ENCODE data around the gene MYMX.
A peak's percentile ranks its signal among the peaks of the same experiment; 100 is the strongest.
"Not testable (repeated sequence)": the region's sequence is repeated elsewhere in the genome, so short reads cannot be mapped to it uniquely, and the experiment has no call there.

The MYMX gene

DNA sequence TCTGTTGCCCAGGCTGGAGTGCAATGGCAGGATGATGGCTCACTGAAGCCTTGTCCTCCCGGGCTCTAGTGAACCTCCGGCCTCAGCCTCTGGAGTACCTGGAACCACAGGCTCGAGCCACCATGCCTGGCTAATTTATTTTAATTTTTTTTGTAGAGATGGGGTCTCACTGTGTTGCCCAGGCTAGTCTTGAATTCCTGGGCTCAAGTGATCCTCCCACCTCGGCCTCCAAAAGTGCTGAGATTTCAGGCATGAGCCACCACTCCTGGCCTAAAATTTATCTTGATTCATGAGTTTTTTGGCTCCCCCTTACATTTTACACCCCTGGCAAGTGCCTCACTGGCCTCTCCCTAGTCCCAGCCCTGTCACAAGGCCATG, 4.2 kb downstream of the MYMX start:
- no peak for DNase-seq

- peak; percentile 66 for DNase-seq
Measured at GRCh38 chr6:44221291-44221960, 4.7 kb downstream of the MYMX start.

DNA sequence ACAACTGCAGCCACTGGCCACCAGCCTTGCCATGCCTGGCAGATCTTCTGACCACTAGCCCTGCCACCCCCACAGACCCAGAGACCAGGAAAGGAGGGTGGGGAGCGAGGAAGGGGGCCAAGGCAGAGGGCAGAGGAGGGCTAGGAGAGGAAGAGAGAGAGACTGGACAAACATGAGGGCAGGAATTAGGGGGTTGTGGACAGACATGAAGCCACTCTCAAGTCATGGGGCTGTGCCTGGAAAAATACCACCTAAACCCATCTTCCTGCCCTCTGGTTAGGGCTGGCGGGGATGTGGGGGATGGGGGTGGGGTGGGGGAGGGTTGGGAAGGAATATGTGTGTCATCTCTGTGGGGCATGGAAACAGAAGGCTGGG, 5.2 kb downstream of the MYMX start:
- no peak for DNase-seq

DNA sequence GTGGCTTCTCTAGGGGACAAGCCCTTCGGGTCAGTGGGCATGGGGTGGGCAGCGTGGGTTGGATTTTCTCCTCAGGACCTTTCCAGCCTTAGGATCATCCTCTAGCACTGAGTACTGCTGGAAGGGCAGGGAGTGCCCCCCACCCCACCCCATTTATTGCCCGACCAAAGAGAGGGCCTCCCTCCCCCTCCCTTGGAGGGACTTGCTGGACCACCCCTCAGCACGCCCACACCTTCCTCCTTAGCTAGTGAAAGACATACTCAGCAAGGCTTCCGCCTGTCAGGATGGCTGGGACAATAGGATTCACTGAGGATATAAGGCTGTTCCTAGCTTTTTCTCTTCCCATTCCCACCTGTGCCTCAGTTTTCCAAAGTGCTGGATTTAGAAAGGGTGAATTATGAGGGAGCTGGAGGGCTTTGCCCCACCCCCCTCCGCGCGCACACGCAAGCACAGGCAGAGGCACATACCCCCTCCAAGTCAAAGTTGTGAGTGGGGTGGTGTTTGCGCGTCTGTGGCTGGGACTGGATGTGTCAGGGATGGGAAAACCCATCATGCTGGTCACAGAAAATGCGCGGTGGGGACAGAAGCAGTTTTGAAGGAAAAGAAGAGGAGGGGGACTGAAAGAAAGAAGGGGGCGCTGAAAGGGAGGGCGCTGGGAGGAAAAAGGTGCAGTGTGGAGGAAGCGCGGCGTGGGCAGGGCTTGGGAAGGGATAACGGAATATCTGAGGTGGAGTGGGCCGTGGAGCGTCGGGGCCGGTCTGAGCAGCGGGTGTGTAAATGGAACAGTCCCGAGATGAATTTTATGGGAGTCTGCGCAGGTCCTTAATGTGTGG, 6.0 kb downstream of the MYMX start:
- DNase-seq = no peak

GRCh38 chr6:44223319-44224028, 6.7 kb downstream of the MYMX start, which contains the start of gene SLC29A1:
Gene SLC29A1, plus strand, starts transcription at chr6:44223595. Its CDS starts 3,719 bp downstream, at chr6:44227314.
- DNase-seq = peak; percentile 44

DNA sequence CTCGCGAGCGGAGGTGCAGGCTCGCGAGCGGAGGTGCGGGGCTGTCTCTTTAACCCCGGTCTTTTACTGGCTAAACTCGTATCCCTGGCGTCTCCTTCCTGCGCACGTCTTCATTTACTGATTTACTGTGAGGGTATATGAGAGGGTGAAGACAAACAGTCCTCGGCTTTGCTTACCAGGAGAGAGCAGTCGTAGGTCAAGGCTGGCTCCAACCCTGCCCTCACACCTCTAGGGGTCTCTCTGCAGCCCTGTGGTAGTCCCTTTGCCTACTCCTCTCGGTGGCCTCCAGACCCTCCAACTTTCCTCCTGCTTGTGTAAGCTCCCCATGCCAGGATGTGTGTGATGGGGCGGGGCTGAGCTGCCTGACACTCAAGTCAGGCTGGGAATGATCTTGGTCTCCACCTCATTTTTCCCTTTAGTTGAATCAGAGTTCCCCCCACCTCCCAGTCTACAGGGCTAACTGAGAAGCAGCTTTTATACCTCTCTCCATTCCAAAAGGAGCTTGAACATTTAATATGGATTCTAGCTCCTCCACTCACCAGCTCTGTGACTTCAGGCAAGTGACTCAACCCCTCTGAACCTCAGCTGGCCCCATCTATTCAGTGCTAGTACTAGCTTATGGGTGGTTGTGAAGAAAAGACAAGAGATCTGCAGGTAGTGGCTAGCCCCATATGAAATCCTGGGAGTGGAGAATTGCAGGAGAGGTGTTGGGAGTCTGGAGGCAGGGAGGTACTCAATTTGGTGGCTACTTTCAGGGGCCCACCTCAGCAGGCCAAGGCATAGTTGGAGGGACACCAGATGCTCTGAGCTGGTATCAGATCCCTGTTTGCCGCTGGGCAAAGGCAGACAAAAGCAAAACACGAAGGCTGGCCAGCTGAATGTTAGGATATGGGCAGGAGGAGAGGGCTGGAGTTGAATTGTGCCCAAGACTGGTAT, 7.6 kb downstream of the MYMX start:
- DNase-seq = no peak

DNA sequence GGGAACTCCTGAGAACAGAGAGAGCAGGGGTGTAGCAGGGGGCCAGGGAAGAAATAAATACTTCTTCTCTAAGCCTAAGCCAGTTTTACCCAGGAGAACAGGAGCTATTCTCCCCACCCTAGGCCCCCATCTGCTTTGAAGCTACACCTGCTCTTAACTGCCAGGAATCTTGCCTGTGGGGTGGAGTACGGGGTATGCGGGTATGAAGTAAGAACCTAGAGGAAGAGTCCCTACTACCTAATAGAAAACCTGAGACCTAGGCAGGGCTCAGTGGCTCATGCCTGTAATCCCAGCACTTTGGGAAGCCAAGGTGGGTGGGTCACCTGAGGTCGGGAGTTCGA, 8.2 kb downstream of the MYMX start:
- DNase-seq = no peak

GRCh38 chr6:44225579-44226325, 9.0 kb downstream of the MYMX start:
- no peak for DNase-seq

GRCh38 chr6:44226368-44227147, 9.8 kb downstream of the MYMX start:
- DNase-seq = no peak

GRCh38 chr6:44227148-44227793, 10.5 kb downstream of the MYMX start:
- DNase-seq = no peak

DNA sequence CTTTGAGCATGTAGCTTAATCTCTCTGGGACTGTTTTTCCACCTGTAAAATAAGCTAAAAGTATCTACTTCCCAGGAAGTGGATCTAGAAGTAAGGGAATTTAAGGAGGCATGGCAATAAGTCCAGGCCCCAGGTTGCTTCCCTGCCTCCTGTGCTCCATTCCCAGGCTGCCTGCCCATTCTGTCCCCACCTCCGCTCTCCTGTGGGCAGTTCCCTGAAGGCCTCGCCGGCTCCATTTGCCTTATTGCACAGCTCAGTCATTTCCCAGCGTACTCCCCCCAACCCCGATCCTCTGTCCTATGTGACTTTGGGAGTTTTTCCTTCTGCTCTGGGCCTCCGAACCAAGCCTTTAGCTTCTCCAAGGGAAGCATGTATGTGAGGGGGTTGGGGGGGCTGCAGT, 11.3 kb downstream of the MYMX start:
- no peak for DNase-seq

- DNase-seq = no peak
Measured at GRCh38 chr6:44228433-44228832, 11.7 kb downstream of the MYMX start.

DNA sequence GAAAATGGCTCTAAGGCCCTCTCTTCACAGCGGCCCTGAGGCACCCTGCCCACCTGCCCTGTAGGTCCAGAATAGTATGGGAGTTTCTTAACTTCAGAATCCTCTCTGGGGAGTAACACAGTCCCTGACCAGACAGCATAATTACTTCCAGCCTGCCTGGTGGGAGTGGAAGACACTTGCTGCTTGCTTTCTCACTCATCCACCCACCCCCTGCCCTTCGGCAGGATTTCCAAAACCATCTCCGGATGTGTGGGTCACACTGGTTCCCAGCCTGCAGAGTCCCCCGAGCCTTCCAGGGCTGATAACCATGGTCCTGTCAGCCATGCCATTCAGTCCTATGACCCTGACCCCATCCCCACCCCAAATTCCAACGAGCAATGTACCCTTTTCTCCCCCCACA, 12.1 kb downstream of the MYMX start:
- DNase-seq = no peak

GRCh38 chr6:44229376-44230033, 12.8 kb downstream of the MYMX start:
- no peak for DNase-seq

- DNase-seq = no peak
Measured at GRCh38 chr6:44230034-44230675, 13.4 kb downstream of the MYMX start.

DNA sequence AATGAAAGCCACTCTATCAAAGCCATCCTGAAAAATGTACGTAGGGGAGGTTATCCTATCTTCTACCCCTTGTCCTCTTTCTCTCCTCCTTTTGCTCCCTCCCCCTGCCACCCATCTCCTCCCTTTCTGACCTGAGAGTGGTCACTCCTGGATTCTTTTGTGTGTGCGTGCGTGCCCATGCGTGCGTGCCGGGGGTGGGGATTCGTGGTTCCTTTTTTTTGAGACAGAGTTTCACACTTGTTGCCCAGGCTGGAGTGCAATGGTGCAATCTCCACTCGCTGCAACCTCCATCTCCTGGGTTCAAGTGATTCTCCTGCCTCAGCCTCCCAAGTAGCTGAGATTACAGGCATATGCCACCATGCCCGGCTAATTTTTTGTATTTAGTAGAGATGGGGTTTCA, 14.7 kb downstream of the MYMX start:
- not testable (repeated sequence) for DNase-seq

DNA sequence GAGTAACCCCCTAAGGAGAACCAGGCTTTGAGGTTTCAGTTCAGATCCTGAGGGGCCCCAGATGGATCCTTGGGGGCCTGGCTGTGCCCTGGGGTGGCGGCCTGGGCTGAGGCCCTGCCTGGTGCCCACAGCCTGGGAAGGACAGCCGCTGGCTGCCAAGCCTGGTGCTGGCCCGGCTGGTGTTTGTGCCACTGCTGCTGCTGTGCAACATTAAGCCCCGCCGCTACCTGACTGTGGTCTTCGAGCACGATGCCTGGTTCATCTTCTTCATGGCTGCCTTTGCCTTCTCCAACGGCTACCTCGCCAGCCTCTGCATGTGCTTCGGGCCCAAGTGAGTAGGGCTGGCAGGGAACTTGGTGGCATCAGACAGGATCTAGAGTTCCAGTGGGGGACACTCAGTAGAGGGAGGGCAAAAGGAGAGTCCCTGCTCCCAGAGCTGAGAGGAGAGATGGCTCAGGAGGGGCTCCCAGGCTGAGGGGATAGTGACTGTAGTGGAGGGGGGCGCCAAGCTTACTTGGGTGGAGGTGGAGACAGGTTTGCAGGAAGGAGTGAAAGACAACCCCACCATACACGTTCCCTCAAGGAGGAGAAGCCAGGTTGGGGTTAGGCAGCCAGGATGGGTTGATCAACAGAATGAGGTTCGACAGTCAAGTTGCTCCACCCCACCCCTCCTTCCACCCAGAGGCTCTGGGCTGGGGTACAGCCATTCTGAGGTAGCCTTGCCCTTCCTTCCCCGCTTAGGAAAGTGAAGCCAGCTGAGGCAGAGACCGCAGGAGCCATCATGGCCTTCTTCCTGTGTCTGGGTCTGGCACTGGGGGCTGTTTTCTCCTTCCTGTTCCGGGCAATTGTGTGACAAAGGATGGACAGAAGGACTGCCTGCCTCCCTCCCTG, 16.2 kb downstream of the MYMX start:
- DNase-seq = no peak

DNA sequence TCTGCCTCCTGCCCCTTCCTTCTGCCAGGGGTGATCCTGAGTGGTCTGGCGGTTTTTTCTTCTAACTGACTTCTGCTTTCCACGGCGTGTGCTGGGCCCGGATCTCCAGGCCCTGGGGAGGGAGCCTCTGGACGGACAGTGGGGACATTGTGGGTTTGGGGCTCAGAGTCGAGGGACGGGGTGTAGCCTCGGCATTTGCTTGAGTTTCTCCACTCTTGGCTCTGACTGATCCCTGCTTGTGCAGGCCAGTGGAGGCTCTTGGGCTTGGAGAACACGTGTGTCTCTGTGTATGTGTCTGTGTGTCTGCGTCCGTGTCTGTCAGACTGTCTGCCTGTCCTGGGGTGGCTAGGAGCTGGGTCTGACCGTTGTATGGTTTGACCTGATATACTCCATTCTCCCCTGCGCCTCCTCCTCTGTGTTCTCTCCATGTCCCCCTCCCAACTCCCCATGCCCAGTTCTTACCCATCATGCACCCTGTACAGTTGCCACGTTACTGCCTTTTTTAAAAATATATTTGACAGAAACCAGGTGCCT, 16.9 kb downstream of the MYMX start:
- no peak for DNase-seq

All from fibroblast of skin of abdomen (primary cell).